RPMI7951 (cell line): ENCODE measurements around the gene TMEM182. TPM values are rescaled to one million over a fixed set of nuclear protein-coding genes. Genes with fewer than 3 reads are reported as not detected.

Source experiments
- DNase-seq: peaks from one replicate; pipeline ENCODE4 v3.0.0-alpha.2; 2012; ENCODE audit warnings: low read depth
- total RNA-seq: library from RNA; depleted of rRNA; stranded (reverse); fragments of >200 nt; shearing (Covaris generic); gene quantifications from 2 replicates; pipeline ENCODE4 v1.2.3, GENCODE V29; 2014; rRNA removed

The TMEM182 gene
- total RNA-seq = 2.3 and 3.4 TPM in 2 replicates

- DNase-seq = no peak
Observed at GRCh38 chr2:102761763-102762162, at the start of gene TMEM182. TMEM182 (plus strand) TSS chr2:102762031; CDS start chr2:102762218, 187 bp downstream.

- DNase-seq = no peak
Observed at GRCh38 chr2:102717308-102718018, 44.4 kb upstream of the TMEM182 start.

GRCh38 chr2:102718387-102719316 lies 43.2 kb upstream of the TMEM182 start:
- no peak for DNase-seq

- no peak for DNase-seq
Observed at GRCh38 chr2:102724016-102724490, 37.8 kb upstream of the TMEM182 start.

- no peak for DNase-seq
Observed at GRCh38 chr2:102724553-102724952, 37.3 kb upstream of the TMEM182 start.

GRCh38 chr2:102726128-102727087 lies 35.4 kb upstream of the TMEM182 start:
- DNase-seq = no peak

- no peak for DNase-seq
Observed at GRCh38 chr2:102735416-102736109, 26.3 kb upstream of the TMEM182 start.

- no peak for DNase-seq
Observed at GRCh38 chr2:102736110-102736409, 25.8 kb upstream of the TMEM182 start.

- peak; percentile 66 for DNase-seq
Observed at GRCh38 chr2:102736410-102737409, 25.1 kb upstream of the TMEM182 start.

- no peak for DNase-seq
Observed at GRCh38 chr2:102737431-102737830, 24.4 kb upstream of the TMEM182 start.

- DNase-seq = no peak
Observed at GRCh38 chr2:102743259-102743658, 18.6 kb upstream of the TMEM182 start.

- no peak for DNase-seq
Observed at GRCh38 chr2:102748107-102748506, 13.7 kb upstream of the TMEM182 start.

- no peak for DNase-seq
Observed at GRCh38 chr2:102749938-102750337, 11.9 kb upstream of the TMEM182 start.

GRCh38 chr2:102753563-102754159 lies 8.2 kb upstream of the TMEM182 start:
- peak; percentile 54 for DNase-seq

GRCh38 chr2:102754456-102755145 lies 7.2 kb upstream of the TMEM182 start:
- no peak for DNase-seq

- no peak for DNase-seq
Observed at GRCh38 chr2:102755284-102755683, 6.5 kb upstream of the TMEM182 start.

- no peak for DNase-seq
Observed at GRCh38 chr2:102758439-102758838, 3.4 kb upstream of the TMEM182 start.

GRCh38 chr2:102764083-102764482 lies 2.3 kb downstream of the TMEM182 start:
- DNase-seq = no peak

- no peak for DNase-seq
Observed at GRCh38 chr2:102765061-102765460, 3.2 kb downstream of the TMEM182 start.
